Central memory CD4-positive, alpha-beta T cell (primary cell): ENCODE results near the gene ANKRD40CL.

Source experiments
- DNase-seq: peaks from one replicate; pipeline ENCODE4 v3.0.0; 2022

ANKRD40CL gene

DNA sequence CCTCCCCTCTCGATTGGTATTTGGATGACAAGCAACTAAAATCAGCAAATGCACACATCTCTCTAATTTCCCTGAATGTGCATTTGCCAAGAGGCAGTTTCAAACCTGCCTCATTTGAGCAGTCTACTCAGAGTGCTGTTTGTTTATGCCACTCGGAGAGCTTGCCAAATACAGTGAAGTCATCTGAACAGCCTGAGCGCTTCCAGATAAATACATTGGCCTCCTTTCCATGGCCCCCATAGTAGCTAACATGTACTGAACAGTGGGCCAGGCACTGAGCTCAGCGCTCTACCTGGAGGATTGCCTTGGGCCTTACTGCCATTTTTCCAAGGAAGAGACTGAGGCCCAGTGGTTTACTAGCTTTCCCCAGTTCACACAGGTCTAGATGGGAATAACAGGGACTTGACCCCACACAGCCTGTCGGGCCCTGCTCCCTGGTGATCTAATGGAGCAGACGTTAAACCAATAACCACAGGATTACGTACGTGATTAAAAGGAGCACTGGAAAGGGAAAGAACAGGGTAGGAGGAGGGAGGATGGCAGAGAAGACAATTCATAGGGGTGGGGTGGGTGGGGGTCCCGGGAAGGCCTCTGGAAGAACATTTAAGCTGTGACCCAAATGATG, 18.7 kb upstream of the ANKRD40CL start:
- DNase-seq, result no peak

DNA sequence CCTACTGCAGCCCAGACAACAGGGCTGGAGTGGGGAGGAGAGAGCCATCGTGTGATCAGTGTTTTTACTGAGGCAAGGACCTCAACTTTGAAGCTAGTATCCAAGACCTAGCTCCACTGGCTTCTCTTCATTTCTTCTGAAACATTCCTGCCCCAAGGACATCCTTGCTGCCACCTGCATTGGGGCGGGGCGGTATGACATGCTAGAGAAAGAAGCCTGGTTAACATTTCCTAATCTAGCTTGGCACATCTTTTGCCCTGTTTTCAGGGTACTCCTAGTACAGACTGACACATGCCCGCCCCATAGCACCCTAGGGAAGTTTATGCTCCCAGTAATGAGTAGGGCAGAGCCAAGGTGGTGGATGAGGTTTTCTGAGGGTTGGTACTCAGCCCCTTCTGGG, 17.8 kb upstream of the ANKRD40CL start:
- no peak for DNase-seq

DNA sequence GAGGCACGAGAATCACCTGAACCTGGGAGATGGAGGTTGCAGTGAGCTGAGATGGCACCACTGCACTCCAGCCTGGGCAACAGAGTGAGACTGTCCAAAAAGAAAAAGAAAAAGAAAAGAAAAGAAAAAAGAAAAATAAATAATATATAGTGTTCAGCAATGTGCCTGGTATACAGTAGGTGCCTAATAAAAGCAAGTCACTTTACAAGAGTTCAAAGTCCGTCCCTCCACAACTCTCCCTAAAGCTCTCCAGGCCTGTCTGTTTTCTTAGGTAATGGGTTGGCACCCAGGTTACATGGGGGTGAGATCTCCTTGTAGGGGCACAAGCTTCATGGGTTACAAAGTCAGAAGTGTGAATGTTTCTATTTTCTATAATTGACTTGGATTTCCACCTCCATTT, 16.6 kb upstream of the ANKRD40CL start:
- no peak for DNase-seq

DNA sequence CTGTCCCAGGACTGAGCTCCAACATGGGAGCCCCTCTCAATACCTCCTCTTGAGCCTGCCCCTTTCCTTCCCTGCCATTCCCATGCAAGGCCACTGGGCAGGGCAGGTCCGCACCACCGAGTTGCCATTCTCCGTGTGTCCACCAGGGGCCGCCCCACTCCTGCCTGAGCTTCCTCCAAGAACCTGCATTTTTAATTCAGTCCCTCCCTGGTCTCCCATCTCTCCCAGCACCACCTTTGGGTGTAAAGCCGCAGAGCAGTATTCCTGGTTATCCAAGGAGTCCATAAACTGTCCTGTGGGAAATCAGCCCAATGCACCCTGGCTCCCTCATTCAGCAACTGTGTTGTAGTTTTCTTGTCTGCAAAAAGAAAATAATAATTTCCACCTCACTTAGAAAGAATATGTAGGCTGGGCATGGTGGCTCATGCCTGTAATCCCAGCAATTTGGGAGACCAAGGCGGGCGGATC, 15.9 kb upstream of the ANKRD40CL start:
- peak; percentile 68 for DNase-seq

DNA sequence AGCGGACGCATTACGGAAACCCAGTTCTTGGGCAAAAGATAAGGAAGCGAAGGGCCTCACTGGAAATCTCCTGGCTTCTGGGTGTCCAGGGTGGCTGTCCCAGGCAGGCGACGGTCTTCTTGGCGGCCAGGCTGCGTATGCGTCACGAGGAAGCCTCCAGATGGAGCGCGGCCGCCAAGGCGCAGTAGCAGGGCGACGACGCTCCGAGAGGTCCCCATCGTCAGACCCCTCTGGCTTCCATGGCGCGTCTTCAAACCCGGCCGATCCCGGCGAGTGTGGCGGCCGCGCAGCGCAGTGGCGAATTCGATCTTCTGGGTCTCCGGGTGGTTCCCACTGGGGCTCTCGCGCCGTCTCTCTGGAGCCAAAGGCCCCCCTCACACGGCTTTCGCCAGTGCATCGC, 13.8 kb upstream of the ANKRD40CL start:
- no peak for DNase-seq

- peak; percentile 77 for DNase-seq
Observed at GRCh38 chr17:50779747-50780353, 12.5 kb upstream of the ANKRD40CL start.

DNA sequence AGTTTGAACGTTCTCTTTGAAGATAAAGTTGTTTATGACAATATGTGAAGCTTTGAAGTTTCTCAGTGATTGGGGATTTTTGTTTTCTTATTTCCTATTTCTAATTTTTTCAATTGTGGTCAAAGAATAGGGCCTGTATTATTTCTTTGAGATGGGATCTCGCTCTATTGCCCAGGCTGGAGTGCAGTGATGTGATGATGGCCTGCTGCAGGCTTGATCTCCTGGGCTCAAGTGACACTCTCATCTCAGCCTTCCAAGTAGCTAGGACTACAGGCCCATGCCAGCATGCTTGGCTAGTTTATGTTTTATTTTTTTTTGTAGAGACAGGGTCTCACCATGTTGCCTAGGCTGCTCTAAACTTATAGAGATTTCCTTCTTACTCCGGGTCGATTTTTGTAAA, 11.7 kb upstream of the ANKRD40CL start:
- no peak for DNase-seq

- no peak for DNase-seq
Observed at GRCh38 chr17:50778471-50778870, 11.2 kb upstream of the ANKRD40CL start.

DNA sequence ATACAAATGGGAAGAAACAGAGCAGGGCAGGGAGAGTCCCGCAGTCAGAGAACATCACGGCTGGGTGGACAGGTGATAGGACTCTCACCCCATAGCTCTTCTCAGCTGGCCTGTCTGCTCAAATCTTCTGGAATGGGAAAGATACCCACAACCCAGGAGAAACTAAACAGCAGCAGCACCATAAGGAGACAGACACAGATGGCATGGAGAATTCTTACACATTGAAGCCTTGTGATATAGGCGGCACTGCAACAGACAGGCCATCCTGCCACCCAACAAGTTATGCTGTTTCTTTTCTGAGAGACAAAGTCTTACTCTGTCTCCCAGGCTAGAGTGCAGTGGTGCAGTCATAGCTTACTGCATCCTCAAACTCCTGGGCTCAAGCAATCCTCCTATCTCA, 8.6 kb upstream of the ANKRD40CL start:
- DNase-seq, result no peak

- DNase-seq, result no peak
Observed at GRCh38 chr17:50774225-50774803, 7.0 kb upstream of the ANKRD40CL start.

DNA sequence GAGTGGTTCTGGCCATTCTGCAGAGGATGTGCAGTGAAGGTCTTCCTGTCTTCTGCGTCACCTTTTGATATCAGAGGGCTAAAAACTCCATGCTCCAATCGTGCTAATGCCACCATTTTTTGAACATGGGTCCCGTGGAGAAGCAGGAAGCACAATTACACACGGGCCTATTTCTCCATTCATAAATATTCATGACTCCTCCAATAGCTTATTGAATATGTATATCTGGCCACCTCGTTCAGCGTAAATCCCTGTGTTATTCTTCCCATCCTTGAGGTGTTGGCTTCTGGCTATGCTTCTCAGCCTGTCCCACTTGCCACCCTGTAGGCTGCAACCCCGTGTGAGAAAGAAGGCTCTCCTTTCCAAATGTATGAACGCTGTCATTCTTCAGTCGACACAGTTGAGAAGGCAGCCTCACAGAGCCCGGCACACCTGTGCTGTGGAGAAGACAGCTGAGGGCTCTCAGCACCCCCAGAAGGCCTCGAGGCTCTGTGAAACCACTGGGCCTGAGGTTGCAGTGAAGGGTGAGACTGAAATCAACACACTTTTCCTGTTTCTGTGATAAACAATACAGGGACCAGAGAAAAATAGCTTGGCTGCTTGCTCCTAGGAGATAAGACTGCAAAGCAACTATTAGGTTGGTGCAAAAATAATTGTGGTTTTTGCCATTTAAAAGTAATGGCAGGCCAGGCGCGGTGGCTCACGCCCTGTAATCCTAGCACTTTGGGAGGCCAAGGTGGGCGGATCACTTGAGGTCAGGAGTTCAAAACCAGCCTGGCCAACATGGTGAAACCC, 4.9 kb upstream of the ANKRD40CL start:
- DNase-seq, result no peak

DNA sequence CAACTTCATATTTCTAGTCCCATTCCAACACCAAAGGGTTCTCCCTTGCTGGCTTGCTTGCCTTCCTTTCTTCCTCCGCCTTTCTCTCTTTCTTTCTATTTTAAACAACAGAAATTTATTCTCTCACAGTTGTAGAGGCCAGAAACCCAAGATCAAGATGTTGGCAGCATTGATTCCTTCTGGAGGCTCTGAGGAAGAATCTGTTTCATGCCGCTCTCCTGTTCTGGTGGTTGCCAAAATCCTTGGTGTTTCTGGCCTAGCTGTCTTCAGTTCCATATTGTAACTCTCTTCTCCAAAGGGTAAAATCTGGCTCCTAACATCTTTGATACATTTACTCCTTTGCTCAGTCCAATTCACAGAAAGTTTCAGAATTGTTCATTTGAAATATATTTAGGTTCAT, 3.0 kb upstream of the ANKRD40CL start:
- no peak for DNase-seq

DNA sequence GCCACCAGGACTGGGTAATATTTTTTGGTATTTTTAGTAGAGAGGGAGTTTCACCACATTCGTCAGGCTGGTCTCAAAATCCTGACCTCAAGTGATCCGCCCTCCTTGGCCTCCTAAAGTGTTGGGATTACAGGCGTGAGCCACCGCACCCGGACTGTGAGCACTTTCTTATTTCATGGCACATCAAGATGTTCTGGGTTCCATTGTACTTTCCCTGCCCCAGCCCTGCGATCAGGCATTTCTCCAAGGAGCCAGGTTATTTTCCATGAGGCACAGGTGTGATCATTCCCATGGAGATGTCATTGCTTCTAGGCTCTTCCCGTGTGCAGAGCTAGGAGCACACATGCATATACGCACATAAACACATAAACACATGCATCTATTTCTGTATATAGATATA, 2.6 kb upstream of the ANKRD40CL start:
- DNase-seq, result no peak

- no peak for DNase-seq
Observed at GRCh38 chr17:50768346-50768761, 1.0 kb upstream of the ANKRD40CL start.

DNA sequence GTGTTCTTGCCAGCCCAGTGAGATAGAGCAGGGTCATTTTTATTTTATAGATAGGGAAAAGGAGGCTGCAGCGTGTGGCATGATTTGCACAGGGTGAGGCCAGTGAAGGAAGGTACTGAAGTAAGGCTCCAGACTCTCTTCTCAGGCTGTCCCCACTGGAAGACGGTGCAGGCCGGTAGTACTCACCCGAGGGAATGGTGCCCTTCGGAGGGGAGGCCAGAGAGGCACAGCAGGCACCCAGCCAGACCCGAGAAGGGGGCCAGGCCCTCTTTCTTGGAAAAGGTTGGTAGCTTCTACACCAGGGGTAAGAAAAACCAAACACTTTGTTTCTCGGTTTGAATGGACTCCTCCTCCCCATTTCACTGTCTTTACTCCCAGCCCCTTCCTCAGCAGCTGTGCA, 288 bp downstream of the ANKRD40CL start:
- DNase-seq, result no peak

DNA sequence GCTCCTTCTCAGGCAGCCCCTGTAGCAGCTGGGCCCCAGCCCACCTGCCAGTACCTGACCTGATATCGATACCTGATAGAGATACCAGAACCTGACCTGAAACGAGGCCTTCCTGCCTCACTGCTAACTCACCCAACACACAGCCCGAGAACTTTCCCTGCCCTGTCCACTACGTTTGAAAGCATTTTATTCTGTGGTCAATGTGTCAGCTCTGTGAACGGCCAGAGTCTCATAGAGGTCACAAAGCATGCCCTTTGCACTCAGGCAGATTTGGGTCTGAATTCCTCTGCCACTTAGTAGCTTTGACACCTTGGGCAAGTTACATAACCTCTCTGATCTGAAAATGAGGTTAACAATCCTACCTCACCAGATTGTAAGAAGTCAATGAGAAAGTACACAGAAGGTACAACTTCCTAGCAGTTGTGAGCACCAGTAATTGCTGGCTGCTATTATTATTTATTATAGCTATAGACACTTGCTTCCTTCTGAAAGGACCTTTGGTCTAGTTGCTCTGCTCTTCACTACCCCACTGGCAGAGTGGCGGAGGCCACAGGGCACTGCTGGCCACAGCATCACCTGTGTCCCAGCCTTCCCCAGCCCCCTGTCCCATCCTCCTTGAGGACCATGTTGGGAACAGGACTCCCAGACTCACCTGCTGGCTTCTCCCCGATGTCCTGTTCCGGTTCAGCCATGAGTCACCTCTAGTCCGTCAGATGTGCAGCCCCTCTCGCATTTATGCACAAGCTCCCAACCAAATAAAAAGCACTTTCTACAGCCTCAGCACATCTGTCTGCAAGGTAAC, 895 bp downstream of the ANKRD40CL start:
- no peak for DNase-seq

DNA sequence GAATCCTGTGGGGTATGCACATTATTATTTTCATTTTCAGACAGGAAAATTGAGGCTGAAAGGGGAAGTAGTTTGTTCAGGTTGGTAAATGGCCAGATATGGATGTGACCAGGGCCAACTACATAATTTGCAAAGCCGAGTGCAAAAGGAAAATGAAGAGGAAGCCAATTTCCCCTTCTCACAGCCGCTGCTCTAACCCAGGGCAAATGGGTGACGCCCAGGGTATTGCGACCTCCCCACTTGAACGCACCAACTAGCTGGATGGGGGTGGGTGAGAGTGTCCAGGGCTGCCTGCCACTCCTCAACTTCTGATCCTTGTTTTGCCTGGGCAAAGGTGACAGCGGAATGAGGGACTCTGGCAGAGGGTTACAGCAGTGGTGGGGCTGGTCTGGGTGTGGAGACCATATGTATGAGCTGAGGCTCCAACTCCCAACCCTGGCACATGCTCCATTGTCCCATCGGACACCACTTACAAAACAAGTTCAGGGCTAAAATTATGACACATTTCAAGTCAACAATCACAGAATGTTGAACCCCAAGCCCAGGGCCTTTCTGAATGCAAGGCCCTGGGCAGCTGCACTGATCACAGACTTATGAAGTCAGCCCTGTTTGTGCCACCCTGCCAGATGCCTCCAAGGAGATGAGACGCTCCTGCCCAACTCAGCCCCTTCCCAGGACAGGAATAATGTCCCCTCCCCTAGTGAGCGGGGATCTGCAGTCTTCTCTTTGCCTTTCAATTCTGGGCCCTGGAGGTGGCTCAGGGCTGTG, 1.7 kb downstream of the ANKRD40CL start:
- no peak for DNase-seq

DNA sequence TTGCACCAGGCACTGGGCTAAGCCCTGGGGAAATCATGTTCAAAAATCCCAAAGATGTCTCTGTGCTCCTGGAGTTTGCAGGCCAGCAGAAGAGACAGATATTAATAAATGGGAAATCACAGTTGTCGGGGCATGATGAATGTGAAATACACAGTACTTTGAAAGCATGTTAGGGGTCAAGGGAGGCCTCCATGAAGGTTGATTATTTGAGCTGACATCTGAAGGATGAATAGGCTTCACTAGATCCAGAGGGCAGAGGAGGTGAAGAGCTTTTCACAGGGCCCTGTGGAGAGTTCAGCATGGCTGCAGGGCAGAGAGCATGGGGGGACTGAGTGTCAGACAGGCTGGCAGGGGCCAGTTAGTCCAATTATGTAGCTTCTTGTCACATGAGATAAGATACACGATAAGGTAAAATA, 2.6 kb downstream of the ANKRD40CL start:
- no peak for DNase-seq

GRCh38 chr17:50763716-50764475, 3.4 kb downstream of the ANKRD40CL start:
- no peak for DNase-seq

DNA sequence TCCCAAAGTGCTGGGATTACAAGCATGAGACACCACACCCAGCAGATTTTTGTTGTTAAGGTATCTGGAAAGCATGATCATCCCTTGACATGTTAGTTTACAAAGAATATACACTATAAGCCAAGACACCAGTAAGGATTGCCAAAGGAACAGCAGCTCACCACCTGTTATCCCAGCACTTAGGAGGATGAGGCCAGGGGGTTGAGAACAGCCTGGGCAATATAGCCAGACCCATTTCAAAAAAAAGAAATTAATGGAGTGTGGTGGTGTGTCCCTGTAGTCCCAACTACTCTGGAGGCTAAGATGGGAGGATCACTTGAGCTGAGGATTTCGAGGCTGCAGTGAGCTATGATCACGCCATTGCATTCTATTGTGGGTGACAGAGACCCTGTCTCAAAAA, 5.1 kb downstream of the ANKRD40CL start:
- DNase-seq, result no peak

GRCh38 chr17:50758989-50759544, 8.3 kb downstream of the ANKRD40CL start:
- DNase-seq, result no peak
